ENCODE data around the gene DCAF17.
"Not testable (repeated sequence)": the region's sequence is repeated elsewhere in the genome, so short reads cannot be mapped to it uniquely, and the experiment has no call there.

DCAF17 gene

GRCh38 chr2:171410101-171410500 is 23.9 kb upstream of the DCAF17 start:
- no peak for DNase-seq

GRCh38 chr2:171410624-171411023 is 23.4 kb upstream of the DCAF17 start:
- DNase-seq = no peak

GRCh38 chr2:171411214-171411613 is 22.8 kb upstream of the DCAF17 start:
- DNase-seq = no peak

- DNase-seq = no peak
Observed at GRCh38 chr2:171411791-171412483, 22.1 kb upstream of the DCAF17 start.

GRCh38 chr2:171412571-171413175 is 21.4 kb upstream of the DCAF17 start:
- no peak for DNase-seq

DNA sequence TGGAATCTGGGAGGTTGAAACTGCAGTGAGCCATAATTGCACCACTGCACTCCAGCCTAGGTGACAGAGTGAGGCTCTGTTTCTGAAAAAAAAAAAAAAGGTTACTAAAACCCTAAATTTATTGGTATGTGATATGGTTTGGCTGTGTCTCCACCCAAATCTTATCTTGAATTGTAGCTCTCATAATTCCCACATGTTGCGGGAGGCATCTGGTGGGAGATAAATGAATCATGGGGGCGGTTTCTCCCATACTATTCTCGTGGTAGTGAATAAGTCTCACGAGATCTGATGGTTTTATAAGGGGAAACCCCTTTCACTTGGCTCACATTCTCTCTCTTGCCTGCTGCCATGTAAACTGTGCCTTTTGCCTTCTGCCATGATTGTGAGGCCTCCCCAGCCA is 19.4 kb upstream of the DCAF17 start:
- DNase-seq = not testable (repeated sequence)

DNA sequence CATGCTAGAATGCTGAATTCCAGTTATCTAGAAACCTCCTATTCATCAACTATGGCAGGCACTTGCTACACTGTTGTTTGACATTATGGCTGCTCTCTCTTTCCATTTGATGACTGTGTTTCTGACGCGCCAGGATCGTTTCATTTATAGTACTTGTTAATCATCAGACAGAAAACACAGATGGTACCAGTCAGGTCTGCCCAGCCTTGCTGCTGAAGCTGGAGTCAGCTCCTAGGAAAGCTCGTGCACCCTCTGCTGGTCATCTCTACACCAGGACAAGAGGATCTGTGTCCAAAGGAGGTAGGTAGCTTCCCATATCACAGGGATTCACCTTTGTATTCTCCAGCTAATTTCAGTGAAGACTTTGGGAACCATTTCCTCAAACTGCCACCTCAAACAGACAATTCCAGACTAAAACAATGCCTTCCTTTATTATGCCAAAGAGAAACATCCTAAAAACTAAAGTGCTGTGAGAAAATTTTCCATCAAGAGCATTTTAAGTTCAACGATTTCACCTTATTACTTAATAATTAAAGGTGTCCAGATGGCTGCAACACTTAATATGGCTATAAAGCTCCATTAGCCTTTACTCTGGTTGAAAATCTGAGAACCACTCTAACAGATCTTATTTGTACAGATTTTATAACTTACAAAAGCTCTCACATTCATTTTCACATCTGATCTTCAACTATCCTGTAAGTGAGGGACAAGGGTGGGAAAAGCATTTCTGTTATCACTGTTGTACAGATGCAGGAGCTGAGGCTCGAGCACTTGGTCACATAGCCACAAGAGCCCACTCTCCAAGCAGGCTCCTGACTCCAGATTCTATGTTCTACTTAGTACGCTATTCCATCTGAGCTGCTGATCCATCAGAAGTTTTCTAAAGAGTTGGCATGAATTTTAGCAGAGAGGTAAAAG is 17.8 kb upstream of the DCAF17 start:
- DNase-seq = peak in 57 of 58 donors; percentile 1 to 93 (median 73)

GRCh38 chr2:171419333-171419732 is 14.7 kb upstream of the DCAF17 start:
- DNase-seq = no peak

DNA sequence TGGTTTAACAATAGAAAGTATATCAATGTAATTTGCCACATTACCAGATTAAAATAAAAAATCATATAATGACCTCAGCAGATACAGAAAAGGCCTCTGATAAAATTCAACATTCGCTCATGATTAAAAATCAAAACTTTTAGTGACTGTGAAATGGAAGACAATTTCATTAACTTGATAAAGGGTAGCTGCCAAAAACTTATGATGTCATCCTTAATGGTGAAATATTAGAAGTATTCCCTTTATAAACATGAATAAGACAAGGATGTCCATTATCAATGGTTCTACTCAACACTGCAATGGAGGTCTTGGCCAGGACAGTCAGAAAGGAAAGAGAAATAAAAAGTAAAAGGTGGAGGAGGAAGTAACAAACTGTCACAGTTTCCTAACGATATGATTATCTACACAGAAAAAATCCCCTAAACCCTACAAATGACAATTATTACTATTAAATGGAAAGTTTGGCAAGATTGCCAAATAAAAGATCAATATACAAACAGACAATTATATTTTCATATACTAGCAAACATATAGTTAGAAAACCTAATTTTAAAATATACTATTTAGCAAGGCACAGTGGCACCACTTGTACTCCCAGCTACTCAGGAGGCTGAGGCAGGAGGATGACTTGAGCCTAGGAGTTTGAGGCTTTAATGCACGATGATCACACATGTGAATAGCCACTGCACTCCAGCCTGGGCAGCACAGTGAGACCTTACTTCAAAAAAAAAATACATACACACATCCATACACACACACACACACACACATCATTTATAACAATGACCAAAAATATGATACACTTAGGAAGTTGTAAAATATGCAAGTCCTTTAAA is 13.1 kb upstream of the DCAF17 start:
- DNase-seq = no peak

DNA sequence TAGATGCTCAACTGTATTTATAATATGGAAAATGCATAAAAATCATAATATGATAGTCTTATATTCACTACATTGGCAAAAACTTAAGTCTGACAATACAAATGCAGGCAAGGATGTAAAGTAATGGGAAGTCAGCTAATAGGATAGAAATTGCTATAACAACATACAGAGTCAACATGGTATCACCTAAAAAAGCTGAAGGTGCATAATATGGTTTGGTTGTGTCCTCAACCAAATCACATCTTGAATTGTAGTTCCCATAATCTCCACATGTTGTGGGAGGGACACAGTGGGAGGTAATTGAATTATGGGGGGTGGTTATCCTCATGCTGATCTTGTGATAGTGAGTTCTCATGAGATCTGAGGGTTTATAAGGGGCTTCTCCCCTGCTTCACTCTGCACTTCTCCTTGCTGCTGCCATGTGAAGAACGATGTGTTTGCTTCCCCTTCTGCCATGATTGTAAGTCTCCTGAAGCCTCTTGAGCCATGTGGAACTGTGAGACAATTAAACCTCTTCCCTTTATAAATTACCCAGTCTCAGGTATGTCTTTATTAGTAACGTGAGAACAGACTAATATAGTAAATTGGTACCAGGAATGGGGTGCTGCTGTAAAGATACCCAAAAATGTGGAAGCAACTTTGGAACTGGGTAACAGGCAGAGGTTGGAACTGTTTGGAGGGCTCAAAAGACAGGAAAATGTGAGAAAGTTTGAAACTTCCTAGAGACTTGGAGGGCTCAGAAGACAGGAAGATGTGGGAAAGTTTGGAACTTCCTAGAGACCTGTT is 11.1 kb upstream of the DCAF17 start:
- DNase-seq = not testable (repeated sequence)

DNA sequence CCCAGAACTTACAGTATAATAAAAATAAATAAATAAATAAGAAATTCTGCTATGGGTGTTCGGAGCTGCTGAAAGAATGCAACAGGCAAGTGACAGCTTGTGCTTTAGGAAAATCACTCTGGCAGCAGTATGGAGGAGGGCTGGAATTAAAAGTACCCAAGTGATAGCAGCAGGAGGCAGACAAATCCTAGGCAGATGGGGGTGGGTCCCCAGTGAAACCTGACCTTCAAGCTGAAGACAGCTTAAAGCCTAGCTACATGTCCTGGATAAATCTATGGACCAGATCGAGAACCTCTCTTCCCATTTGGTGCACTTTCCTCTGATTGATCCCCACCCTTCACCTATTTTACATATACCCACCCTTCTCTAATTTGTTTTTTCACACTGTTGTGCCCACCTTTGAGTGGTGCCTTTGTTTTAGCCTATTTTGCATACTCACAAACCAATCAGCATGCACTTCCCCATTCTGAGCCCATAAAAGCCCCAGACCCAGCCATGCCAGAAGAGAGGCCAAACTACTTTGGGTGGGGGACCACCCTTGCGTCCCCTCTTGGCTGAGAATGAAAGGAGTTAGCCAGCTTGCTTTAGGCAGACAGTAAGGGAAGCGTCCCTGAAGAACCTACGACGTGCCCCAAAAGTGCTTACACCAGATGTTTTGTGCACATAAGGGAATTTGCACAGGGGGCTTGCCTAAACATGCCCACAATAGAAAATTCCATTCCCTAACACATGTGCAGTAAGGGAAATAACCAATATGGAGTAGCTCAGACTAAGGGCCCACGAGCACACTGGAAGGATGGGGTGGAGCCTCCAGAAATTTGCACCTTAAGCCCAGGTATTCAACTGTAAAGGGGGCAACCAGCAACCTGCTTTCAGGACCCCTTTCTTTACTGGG is 3.3 kb upstream of the DCAF17 start:
- no peak for DNase-seq

GRCh38 chr2:171431677-171432167 is 2.3 kb upstream of the DCAF17 start:
- DNase-seq = peak in 2 of 58 donors; percentile 0 to 4

DNA sequence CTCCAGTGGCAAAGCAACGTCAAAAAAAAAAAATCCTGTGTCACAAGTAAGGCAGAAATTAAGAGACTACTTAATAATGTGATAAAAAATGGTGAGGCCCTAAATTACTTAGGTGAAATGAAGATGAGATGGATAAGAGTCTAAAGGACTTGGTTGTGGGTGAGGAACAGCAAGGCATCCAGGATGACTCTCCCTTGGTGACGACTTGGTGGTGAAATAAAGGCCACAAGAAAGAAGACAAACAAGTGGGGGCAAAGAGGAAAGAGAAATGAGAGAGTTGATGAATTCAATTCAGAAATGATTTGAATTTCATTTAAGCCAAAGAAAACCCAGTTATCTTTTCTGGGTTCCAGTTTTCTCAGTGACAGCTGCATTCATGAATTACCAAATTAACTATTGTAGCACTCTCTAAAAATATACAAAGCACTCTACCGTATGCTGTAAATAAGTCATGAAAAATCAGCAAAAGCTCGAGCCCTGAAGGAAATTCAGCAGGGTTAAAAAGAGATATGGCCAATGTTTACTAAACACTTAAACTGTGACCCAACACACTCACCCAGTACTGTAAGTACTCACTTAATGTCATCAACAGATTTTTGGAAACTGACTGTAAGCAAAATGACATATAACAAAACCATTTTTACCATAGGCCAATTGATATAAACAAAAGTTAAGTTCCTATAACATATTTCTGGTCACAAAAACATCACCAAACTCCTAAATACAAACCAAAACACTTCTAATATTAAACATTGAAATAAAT is 1.6 kb upstream of the DCAF17 start:
- no peak for DNase-seq

GRCh38 chr2:171432969-171433762 is 860 bp upstream of the DCAF17 start:
- peak in 4 of 58 donors; percentile 1 to 5 (median 3) for DNase-seq

GRCh38 chr2:171433763-171434012 is 338 bp upstream of the DCAF17 start, which contains the start of gene METTL8:
TSS of gene METTL8 (minus strand) at chr2:171433990. CDS start at chr2:171392185, 41,805 bp downstream.
- DNase-seq = no peak

- no peak for DNase-seq
Observed at GRCh38 chr2:171436307-171436706, 2.3 kb downstream of the DCAF17 start.

DNA sequence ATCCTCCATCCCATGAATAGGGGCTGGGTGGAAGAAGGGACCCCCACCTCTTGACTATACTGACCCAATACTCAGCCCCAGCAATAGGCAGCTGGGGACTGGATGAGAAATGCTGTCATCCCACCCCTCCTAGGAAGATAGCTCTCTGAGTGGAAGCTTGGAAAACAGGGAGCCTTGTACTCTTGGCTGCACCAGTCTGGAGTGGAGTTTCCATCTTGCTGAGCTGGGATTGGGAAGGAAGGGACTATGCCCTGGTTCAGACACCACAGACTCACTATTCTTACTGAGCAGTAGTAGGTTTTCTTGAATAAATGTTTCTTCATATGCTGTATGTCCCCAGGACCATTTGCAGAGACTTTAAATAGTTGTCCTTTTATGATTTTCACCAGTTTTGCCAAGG is 7.4 kb downstream of the DCAF17 start:
- DNase-seq = no peak

DNA sequence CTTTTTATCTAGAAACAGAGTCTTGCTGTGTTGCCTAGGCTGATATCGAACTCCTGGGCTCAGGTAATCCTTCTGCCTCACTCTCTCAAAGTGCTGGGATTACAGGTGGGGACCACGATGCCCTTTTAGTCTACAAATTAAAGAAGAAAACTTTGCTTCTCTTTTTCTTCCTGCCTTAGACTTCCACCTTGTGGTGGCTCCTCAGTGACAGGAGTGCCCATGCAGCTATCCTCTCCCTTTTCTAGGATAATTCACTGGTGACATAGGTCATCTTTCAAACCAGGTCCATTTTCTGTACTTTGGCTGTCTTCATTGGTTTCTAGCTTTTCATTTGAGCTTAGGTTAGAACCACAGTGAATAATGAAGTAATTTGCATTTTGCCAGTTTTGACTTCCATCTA is 13.6 kb downstream of the DCAF17 start:
- DNase-seq = no peak

Measured in anterior cingulate cortex (tissue), 58 donors.